GM18861 (cell line): ENCODE data around the gene MYL11.

Source experiments
- ATAC-seq: cut with Tn5 transposase; IDR thresholded peaks from one replicate; pipeline ENCODE4 v1.9.1; 2021; ENCODE audit not compliant: unreplicated experiment

The MYL11 gene

GRCh38 chr16:30416624-30417528 lies 42.3 kb downstream of the MYL11 start:
- no peak for ATAC-seq

GRCh38 chr16:30417529-30418349 lies 43.1 kb downstream of the MYL11 start:
- peak; percentile 63 for ATAC-seq

DNA sequence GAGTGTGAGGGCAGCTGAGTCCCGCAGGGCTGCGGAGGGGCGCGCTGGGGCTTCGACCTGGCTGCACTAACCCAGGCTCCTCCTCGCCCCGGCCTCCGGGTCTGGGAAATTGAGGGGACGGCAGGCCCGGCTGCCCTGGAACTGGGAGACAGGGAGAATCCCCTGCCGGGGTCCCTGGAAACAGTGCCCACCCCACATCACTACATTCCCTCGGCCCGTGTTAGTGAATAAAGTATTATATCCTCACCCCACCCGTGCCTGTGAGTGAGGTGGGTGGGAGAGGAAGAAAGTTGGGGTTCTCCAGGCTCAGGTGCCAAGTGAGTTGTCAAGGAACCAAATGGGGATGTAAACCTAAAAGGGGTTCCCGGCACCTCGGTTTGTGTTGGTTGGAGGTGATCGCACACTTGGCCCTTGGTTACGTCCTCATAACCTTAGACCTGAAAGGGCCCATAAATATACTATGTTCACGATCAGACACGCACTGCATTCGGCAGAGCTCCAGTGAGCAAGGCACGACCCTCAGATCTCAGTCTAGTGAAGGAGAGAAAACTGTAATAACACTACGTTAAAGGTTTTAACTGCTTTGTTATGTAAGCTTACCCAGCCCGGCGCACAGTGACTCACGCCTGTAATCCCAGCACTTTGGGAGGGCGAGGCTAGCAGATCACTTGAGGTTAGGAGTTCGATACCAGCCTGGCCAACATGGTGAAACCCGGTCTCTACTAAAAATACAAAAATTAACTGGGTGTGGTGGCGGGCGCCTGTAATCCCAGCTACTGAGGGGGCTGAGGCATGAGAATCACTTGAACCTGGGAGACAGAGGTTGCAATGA lies 44.0 kb downstream of the MYL11 start:
- no peak for ATAC-seq

DNA sequence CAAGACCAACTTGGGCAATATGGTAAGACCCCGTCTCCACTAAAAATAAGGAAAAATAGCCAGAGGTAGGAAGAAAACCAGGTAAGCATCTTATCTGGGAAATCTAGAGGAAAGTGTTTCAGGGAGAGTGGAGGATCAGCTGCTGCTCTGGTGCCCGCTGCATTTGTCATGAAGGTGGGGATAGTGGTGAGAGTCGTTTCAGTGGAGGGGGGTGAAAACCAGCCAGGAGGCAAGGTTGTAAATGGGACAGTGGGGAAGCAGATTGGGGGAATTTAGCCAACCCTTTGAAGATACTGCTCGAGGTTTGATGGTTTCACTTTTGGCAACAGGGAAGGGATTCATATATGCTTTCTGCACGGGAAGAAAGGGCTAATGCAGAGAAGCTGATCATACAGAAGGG lies 46.4 kb downstream of the MYL11 start:
- no peak for ATAC-seq
